H9 (cell line): ENCODE results near the gene HRH1. TPM values are rescaled to one million over a fixed set of nuclear protein-coding genes. Genes with fewer than 3 reads are reported as not detected.

Experiments used
- DNase-seq: peaks from one replicate; pipeline ENCODE4 v3.0.0-alpha.2; 2017
- H2AFZ ChIP-seq: one replicate; pipeline ENCODE4 v1.6.1; 2013; ENCODE audit warnings: mild to moderate bottlenecking, low read length, control low read depth, moderate library complexity
- H2AK5ac ChIP-seq: 2 replicates; pipeline ENCODE4 v1.6.1; 2013; ENCODE audit warnings: low read length, control low read depth, mixed read lengths; ENCODE audit not compliant: insufficient read length
- H2BK120ac ChIP-seq: one replicate; pipeline ENCODE4 v1.6.1; 2013; ENCODE audit warnings: low read depth, mild to moderate bottlenecking, low read length, control low read depth, inconsistent platforms; ENCODE audit not compliant: poor library complexity, severe bottlenecking
- H2BK12ac ChIP-seq: 2 replicates; pipeline ENCODE4 v1.6.1; 2013; ENCODE audit warnings: low read length, control low read depth, mixed read lengths, low read depth; ENCODE audit not compliant: insufficient read length
- H2BK15ac ChIP-seq: 2 replicates; pipeline ENCODE4 v1.6.1; 2013; ENCODE audit warnings: low read depth, low read length, control low read depth
- H2BK20ac ChIP-seq: one replicate; pipeline ENCODE4 v1.6.1; 2013; ENCODE audit warnings: low read depth, mild to moderate bottlenecking, low read length, control low read depth, inconsistent platforms; ENCODE audit not compliant: poor library complexity, severe bottlenecking
- H2BK5ac ChIP-seq: 2 replicates; pipeline ENCODE4 v1.6.1; 2013; ENCODE audit warnings: low read length, control low read depth, mixed read lengths; ENCODE audit not compliant: insufficient read length
- H3K14ac ChIP-seq: 2 replicates; pipeline ENCODE4 v1.6.1; 2013; ENCODE audit warnings: low read length, control low read depth; ENCODE audit not compliant: insufficient read depth
- H3K18ac ChIP-seq: 2 replicates; pipeline ENCODE4 v1.6.1; 2013; ENCODE audit warnings: low read depth, mild to moderate bottlenecking, mixed read lengths, low read length, control low read depth; ENCODE audit not compliant: insufficient read length
- H3K23ac ChIP-seq: 2 replicates; pipeline ENCODE4 v1.6.1; 2013; ENCODE audit warnings: low read length, control low read depth, mixed read lengths, low read depth; ENCODE audit not compliant: insufficient read length
- H3K23me2 ChIP-seq: 2 replicates; pipeline ENCODE4 v1.6.1; 2013; ENCODE audit warnings: low read depth, mild to moderate bottlenecking, mixed read lengths, low read length, control low read depth; ENCODE audit not compliant: insufficient read length, poor library complexity, severe bottlenecking
- H3K27ac ChIP-seq: 2 replicates; pipeline ENCODE4 v1.5.1; 2013; ENCODE audit warnings: low read length, control low read depth, mixed read lengths, low read depth; ENCODE audit not compliant: insufficient read length
- H3K27me3 ChIP-seq: 2 replicates; pipeline ENCODE4 v1.6.1; 2013; ENCODE audit warnings: low read length, control low read depth, inconsistent platforms; ENCODE audit not compliant: insufficient read depth
- H3K4ac ChIP-seq: 2 replicates; pipeline ENCODE4 v1.6.1; 2013; ENCODE audit warnings: low read depth, mild to moderate bottlenecking, control low read depth, inconsistent platforms, low read length, moderate library complexity
- H3K4me1 ChIP-seq: 2 replicates; pipeline ENCODE4 v1.6.1; 2013; ENCODE audit warnings: low read length, control low read depth, inconsistent platforms; ENCODE audit not compliant: insufficient read depth
- H3K4me2 ChIP-seq: 2 replicates; pipeline ENCODE4 v1.6.1; 2013; ENCODE audit warnings: low read length, control low read depth, mixed read lengths; ENCODE audit not compliant: insufficient read length, insufficient read depth
- H3K56ac ChIP-seq: 2 replicates; pipeline ENCODE4 v1.6.1; 2013; ENCODE audit warnings: low read depth, mild to moderate bottlenecking, mixed read lengths, low read length, control low read depth; ENCODE audit not compliant: insufficient read length
- H3K79me1 ChIP-seq: 2 replicates; pipeline ENCODE4 v1.6.1; 2013; ENCODE audit warnings: low read depth, mild to moderate bottlenecking, moderate library complexity, low read length, control low read depth, inconsistent platforms; ENCODE audit not compliant: insufficient read depth, poor library complexity, severe bottlenecking
- H3K79me2 ChIP-seq: 2 replicates; pipeline ENCODE4 v1.6.1; 2013; ENCODE audit warnings: low read length, control low read depth, inconsistent platforms; ENCODE audit not compliant: insufficient read depth
- H3K9ac ChIP-seq: 2 replicates; pipeline ENCODE4 v1.6.1; 2013; ENCODE audit warnings: low read length, control low read depth, mixed read lengths; ENCODE audit not compliant: insufficient read length; ENCODE audit errors: extremely low read depth
- H3K9me3 ChIP-seq: one replicate; pipeline ENCODE4 v1.6.1; 2013; ENCODE audit warnings: low read depth, low read length, inconsistent platforms; ENCODE audit not compliant: control insufficient read depth
- H3T11ph ChIP-seq: one replicate; pipeline ENCODE4 v1.6.1; 2013; ENCODE audit warnings: mild to moderate bottlenecking, low read length, control low read depth, inconsistent platforms
- H4K20me1 ChIP-seq: one replicate; pipeline ENCODE4 v1.6.1; 2013; ENCODE audit not compliant: control insufficient read depth, insufficient read length, insufficient read depth
- H4K5ac ChIP-seq: 2 replicates; pipeline ENCODE4 v1.6.1; 2013; ENCODE audit warnings: low read depth, mild to moderate bottlenecking, mixed read lengths, low read length, control low read depth; ENCODE audit not compliant: insufficient read length
- H4K8ac ChIP-seq: replicated peaks from 2 replicates; pipeline ENCODE4 v1.6.1; 2013; ENCODE audit warnings: low read length, control low read depth, mixed read lengths, low read depth; ENCODE audit not compliant: insufficient read length
- H4K91ac ChIP-seq: 2 replicates; pipeline ENCODE4 v1.6.1; 2013; ENCODE audit warnings: low read depth, mild to moderate bottlenecking, moderate library complexity, mixed read lengths, low read length, control low read depth; ENCODE audit not compliant: insufficient read length
- H3K27ac Mint-ChIP-seq, 3 experiments: 2 replicates in 2 of 3; 3 replicates in 1 of 3; pipeline ENCODE4 v1.8.0; 2020 to 2021; ENCODE audit warnings: mixed read lengths in 3 of 3, mild to moderate bottlenecking in 1 of 3, moderate library complexity in 1 of 3
- H3K27me3 Mint-ChIP-seq: 2 replicates; pipeline ENCODE4 v1.8.0; 2021; ENCODE audit warnings: low read depth, mild to moderate bottlenecking, moderate library complexity, mixed read lengths
- H3K36me3 Mint-ChIP-seq, 3 experiments: 2 replicates in 2 of 3; 3 replicates in 1 of 3; pipeline ENCODE4 v1.8.0; 2020 to 2021; ENCODE audit warnings: low read depth in 3 of 3, mixed read lengths in 3 of 3; ENCODE audit not compliant: insufficient read depth in 1 of 3
- H3K4me1 Mint-ChIP-seq, 2 experiments: 2 replicates each; pipeline ENCODE4 v1.8.0; 2020; ENCODE audit warnings: mixed read lengths in 2 of 2
- H3K4me3 Mint-ChIP-seq, 2 experiments: 2 replicates in 1 of 2; 3 replicates in 1 of 2; pipeline ENCODE4 v1.8.0; 2020 to 2021; ENCODE audit warnings: mild to moderate bottlenecking in 2 of 2, mixed read lengths in 2 of 2, moderate library complexity in 1 of 2
- H3K9me3 Mint-ChIP-seq, 2 experiments: 2 replicates in 1 of 2; 3 replicates in 1 of 2; pipeline ENCODE4 v1.8.0; 2020; ENCODE audit warnings: mild to moderate bottlenecking in 2 of 2, mixed read lengths in 2 of 2, moderate library complexity in 1 of 2
- WGBS: extraction: QIAGEN DNeasy Blood & Tissue Kit; methylation state at CpG from one replicate; pipeline ENCODE4 v1.1.7; 2013; ENCODE audit warnings: missing lambda C conversion rate, low lambda C conversion rate, mixed read lengths; ENCODE audit not compliant: insufficient read length; ENCODE audit errors: extremely low coverage; 5-methylcytosine and 5-hydroxymethylcytosine counted together
- total RNA-seq: library from RNA; stranded (reverse); gene quantifications from 2 replicates; pipeline ENCODE4 v1.2.1, GENCODE V29; 2021
- TF ChIP-seq, protein P1 (sequence below): fragments of 200-600 bp; sonication (generic); conservative IDR thresholded peaks from 3 replicates; pipeline ENCODE4 v1.8.0; 2021; ENCODE audit warnings: antibody characterized with exemption, mild to moderate bottlenecking

Gene HRH1
- total RNA-seq, 1 experiment from 2014 or later: 0.74 TPM

DNA sequence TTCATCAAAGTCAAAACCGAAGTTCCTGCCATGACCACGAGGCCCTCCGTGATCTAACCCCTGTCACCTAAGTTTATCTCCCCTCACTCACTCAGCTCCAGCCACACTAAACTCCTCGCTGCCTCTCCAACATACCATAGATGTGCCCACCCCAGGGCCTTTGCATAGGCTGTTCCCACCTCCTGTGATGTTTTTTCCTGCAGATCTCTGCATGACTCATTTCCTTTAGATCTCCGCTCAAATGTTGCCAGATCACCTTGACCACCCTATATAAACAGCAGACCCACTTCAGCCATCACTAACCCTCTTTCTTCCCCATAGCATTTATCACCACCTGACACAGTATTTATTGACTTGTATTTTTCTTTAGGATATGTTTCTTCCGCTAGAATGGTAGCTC lies 58.5 kb downstream of the HRH1 start:
- no peaks in the 10 kb centered on the region for H3K79me2 ChIP-seq
- peak overlapping the region in 1 of 3 experiments; percentile 12; a peak in 3 of 7 replicates for H3K27ac Mint-ChIP-seq

More for the DNA sequence above, 58.5 kb downstream of the HRH1 start:
- H3K56ac ChIP-seq: no peak overlapping the region
- no peak overlapping the region for H2BK120ac ChIP-seq
- H3K14ac ChIP-seq: no peak overlapping the region
- no peaks in the 10 kb centered on the region for H3K23me2 ChIP-seq
- H3K9me3 ChIP-seq: no peaks in the 10 kb centered on the region
- H4K20me1 ChIP-seq: no peaks in the 10 kb centered on the region
- H3K18ac ChIP-seq: no peak overlapping the region
- H3K4me1 Mint-ChIP-seq: peaks cover 0 to 2% of the 10 kb centered on the region in 2 experiments; a peak in 1 of 4 replicates
- TF ChIP-seq, protein P1, sequence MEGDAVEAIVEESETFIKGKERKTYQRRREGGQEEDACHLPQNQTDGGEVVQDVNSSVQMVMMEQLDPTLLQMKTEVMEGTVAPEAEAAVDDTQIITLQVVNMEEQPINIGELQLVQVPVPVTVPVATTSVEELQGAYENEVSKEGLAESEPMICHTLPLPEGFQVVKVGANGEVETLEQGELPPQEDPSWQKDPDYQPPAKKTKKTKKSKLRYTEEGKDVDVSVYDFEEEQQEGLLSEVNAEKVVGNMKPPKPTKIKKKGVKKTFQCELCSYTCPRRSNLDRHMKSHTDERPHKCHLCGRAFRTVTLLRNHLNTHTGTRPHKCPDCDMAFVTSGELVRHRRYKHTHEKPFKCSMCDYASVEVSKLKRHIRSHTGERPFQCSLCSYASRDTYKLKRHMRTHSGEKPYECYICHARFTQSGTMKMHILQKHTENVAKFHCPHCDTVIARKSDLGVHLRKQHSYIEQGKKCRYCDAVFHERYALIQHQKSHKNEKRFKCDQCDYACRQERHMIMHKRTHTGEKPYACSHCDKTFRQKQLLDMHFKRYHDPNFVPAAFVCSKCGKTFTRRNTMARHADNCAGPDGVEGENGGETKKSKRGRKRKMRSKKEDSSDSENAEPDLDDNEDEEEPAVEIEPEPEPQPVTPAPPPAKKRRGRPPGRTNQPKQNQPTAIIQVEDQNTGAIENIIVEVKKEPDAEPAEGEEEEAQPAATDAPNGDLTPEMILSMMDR: no peak
- H3K27me3 Mint-ChIP-seq: no peaks in the 10 kb centered on the region
- DNase-seq: no peak
- H2BK12ac ChIP-seq: no peak overlapping the region
- H3K27ac ChIP-seq: no peak overlapping the region
- H3K23ac ChIP-seq: no peak overlapping the region
- H4K91ac ChIP-seq: no peak overlapping the region
- no peak overlapping the region for H2AK5ac ChIP-seq
- no CpG with 5 or more reads among the region's 6 CpGs for WGBS
- H3K4me2 ChIP-seq: no peak overlapping the region
- H3K4ac ChIP-seq: no peak overlapping the region
- H3K36me3 Mint-ChIP-seq: no peaks in the 10 kb centered on the region
- H3K4me3 Mint-ChIP-seq: no peak overlapping the region
- H3K79me1 ChIP-seq: no peaks in the 10 kb centered on the region
- H4K8ac ChIP-seq: no peak overlapping the region
- no peak overlapping the region for H2BK5ac ChIP-seq
- no peak overlapping the region for H2AFZ ChIP-seq
- no peak overlapping the region for H4K5ac ChIP-seq
- no peak overlapping the region for H2BK20ac ChIP-seq
- no peak overlapping the region for H3T11ph ChIP-seq
- H3K4me1 ChIP-seq: no peaks in the 10 kb centered on the region
- no peaks in the 10 kb centered on the region for H3K9me3 Mint-ChIP-seq
- H3K27me3 ChIP-seq: no peaks in the 10 kb centered on the region
- no peak overlapping the region for H2BK15ac ChIP-seq
- H3K9ac ChIP-seq: no peak overlapping the region
